ENCODE data around the gene PMPCB.
"Not testable (repeated sequence)": the region's sequence is repeated elsewhere in the genome, so short reads cannot be mapped to it uniquely, and the experiment has no call there.

Gene PMPCB

GRCh38 chr7:103296901-103297836, at the start of gene PMPCB:
Gene PMPCB, plus strand, starts transcription at chr7:103297435. Its CDS starts 25 bp downstream, at chr7:103297460.
- peaks cover 24% of the 10 kb centered on the region for H3K36me3 ChIP-seq (replicated peaks; ENCODE audit: low read depth, low read length)
- H3K9me3 ChIP-seq (ENCODE audit: insufficient read depth, low read length), result no peaks in the 10 kb centered on the region
- H2AFZ ChIP-seq (ENCODE audit: low read depth, low read length), result peak within 1 kb of the TSS; percentile 96
- peak within 1 kb of the TSS; percentile 90 for H3K27ac ChIP-seq (ENCODE audit: low read length)
- H3K9ac ChIP-seq (ENCODE audit: low read length), result peak within 1 kb of the TSS; percentile 90
- no peaks in the 10 kb centered on the region for H3K27me3 ChIP-seq (ENCODE audit: low read depth, low read length)
- H4K20me1 ChIP-seq (ENCODE audit: insufficient read depth, low read length), result peaks cover 8% of the 10 kb centered on the region; the same call in 1 of the 2 replicates
- peaks cover 39% of the 10 kb centered on the region for H3K79me2 ChIP-seq (ENCODE audit: low read length)
- peak within 1 kb of the TSS; percentile 97 for H3K4me3 ChIP-seq (ENCODE audit: low read length)
- H3K4me1 ChIP-seq (ENCODE audit: low read length), result peaks cover 24% of the 10 kb centered on the region
- H3K4me2 ChIP-seq (ENCODE audit: low read length), result peak within 1 kb of the TSS; percentile 98
- TF ChIP-seq EZH2phosphoT487 (IDR thresholded peaks at IDR 0.05; ENCODE audit: low read depth) (no peak), CTCF (IDR thresholded peaks at IDR 0.05; ENCODE audit: low read depth, low read length) (peak; percentile 83)

- H3K4me3 ChIP-seq (ENCODE audit: low read length); H2AFZ ChIP-seq (ENCODE audit: low read depth, low read length); H4K20me1 ChIP-seq (ENCODE audit: insufficient read depth, low read length): not testable (repeated sequence)
Observed at GRCh38 chr7:103253699-103254506, 43.3 kb upstream of the PMPCB start.

GRCh38 chr7:103264054-103264453, 33.2 kb upstream of the PMPCB start:
- not testable (repeated sequence) for H4K20me1 ChIP-seq (ENCODE audit: insufficient read depth, low read length); H3K79me2 ChIP-seq (ENCODE audit: low read length); H3K9me3 ChIP-seq (ENCODE audit: insufficient read depth, low read length); H3K9ac ChIP-seq (ENCODE audit: low read length); H3K27me3 ChIP-seq (ENCODE audit: low read depth, low read length); H3K36me3 ChIP-seq (replicated peaks; ENCODE audit: low read depth, low read length); H3K4me3 ChIP-seq (ENCODE audit: low read length); H3K4me1 ChIP-seq (ENCODE audit: low read length); H3K27ac ChIP-seq (ENCODE audit: low read length); H2AFZ ChIP-seq (ENCODE audit: low read depth, low read length); H3K4me2 ChIP-seq (ENCODE audit: low read length)

More at GRCh38 chr7:103253699-103254506, 43.3 kb upstream of the PMPCB start:
- not testable (repeated sequence) for H3K27ac ChIP-seq (ENCODE audit: low read length); H3K79me2 ChIP-seq (ENCODE audit: low read length); H3K4me1 ChIP-seq (ENCODE audit: low read length); H3K27me3 ChIP-seq (ENCODE audit: low read depth, low read length); H3K36me3 ChIP-seq (replicated peaks; ENCODE audit: low read depth, low read length); H3K9ac ChIP-seq (ENCODE audit: low read length); H3K9me3 ChIP-seq (ENCODE audit: insufficient read depth, low read length); H3K4me2 ChIP-seq (ENCODE audit: low read length)

- H3K9me3 ChIP-seq (ENCODE audit: insufficient read depth, low read length); H3K4me1 ChIP-seq (ENCODE audit: low read length); H3K9ac ChIP-seq (ENCODE audit: low read length); H3K4me3 ChIP-seq (ENCODE audit: low read length); H3K27ac ChIP-seq (ENCODE audit: low read length); H2AFZ ChIP-seq (ENCODE audit: low read depth, low read length); H4K20me1 ChIP-seq (ENCODE audit: insufficient read depth, low read length); H3K79me2 ChIP-seq (ENCODE audit: low read length); H3K27me3 ChIP-seq (ENCODE audit: low read depth, low read length); H3K36me3 ChIP-seq (replicated peaks; ENCODE audit: low read depth, low read length); H3K4me2 ChIP-seq (ENCODE audit: low read length): not testable (repeated sequence)
Observed at GRCh38 chr7:103266229-103266628, 31.0 kb upstream of the PMPCB start.

GRCh38 chr7:103273374-103273773, 23.9 kb upstream of the PMPCB start:
- not testable (repeated sequence) for H3K36me3 ChIP-seq (replicated peaks; ENCODE audit: low read depth, low read length); H3K4me3 ChIP-seq (ENCODE audit: low read length); H3K9ac ChIP-seq (ENCODE audit: low read length); H3K4me2 ChIP-seq (ENCODE audit: low read length); H2AFZ ChIP-seq (ENCODE audit: low read depth, low read length); H3K27me3 ChIP-seq (ENCODE audit: low read depth, low read length); H4K20me1 ChIP-seq (ENCODE audit: insufficient read depth, low read length); H3K4me1 ChIP-seq (ENCODE audit: low read length); H3K79me2 ChIP-seq (ENCODE audit: low read length); H3K27ac ChIP-seq (ENCODE audit: low read length); H3K9me3 ChIP-seq (ENCODE audit: insufficient read depth, low read length)

- not testable (repeated sequence) for H2AFZ ChIP-seq (ENCODE audit: low read depth, low read length); H3K9ac ChIP-seq (ENCODE audit: low read length); H4K20me1 ChIP-seq (ENCODE audit: insufficient read depth, low read length); H3K4me1 ChIP-seq (ENCODE audit: low read length); H3K9me3 ChIP-seq (ENCODE audit: insufficient read depth, low read length); H3K36me3 ChIP-seq (replicated peaks; ENCODE audit: low read depth, low read length); H3K27ac ChIP-seq (ENCODE audit: low read length); H3K27me3 ChIP-seq (ENCODE audit: low read depth, low read length); H3K4me3 ChIP-seq (ENCODE audit: low read length); H3K4me2 ChIP-seq (ENCODE audit: low read length)
- H3K79me2 ChIP-seq (ENCODE audit: low read length), result peaks cover 19% of the 10 kb centered on the region
Observed at GRCh38 chr7:103274867-103275266, 22.4 kb upstream of the PMPCB start.

- not testable (repeated sequence) for H3K27me3 ChIP-seq (ENCODE audit: low read depth, low read length); H3K9ac ChIP-seq (ENCODE audit: low read length); H4K20me1 ChIP-seq (ENCODE audit: insufficient read depth, low read length); H3K27ac ChIP-seq (ENCODE audit: low read length); H3K9me3 ChIP-seq (ENCODE audit: insufficient read depth, low read length); H3K36me3 ChIP-seq (replicated peaks; ENCODE audit: low read depth, low read length); H3K4me1 ChIP-seq (ENCODE audit: low read length); H2AFZ ChIP-seq (ENCODE audit: low read depth, low read length); H3K4me3 ChIP-seq (ENCODE audit: low read length)
- H3K4me2 ChIP-seq (ENCODE audit: low read length), result peak overlapping the region; percentile 41; the same call in 1 of the 2 replicates
- peaks cover 21% of the 10 kb centered on the region for H3K79me2 ChIP-seq (ENCODE audit: low read length)
Observed at GRCh38 chr7:103278195-103278594, 19.0 kb upstream of the PMPCB start.

GRCh38 chr7:103279636-103279962, 17.6 kb upstream of the PMPCB start:
- H3K4me2 ChIP-seq (ENCODE audit: low read length), result peak overlapping the region; percentile 96
- peaks cover 21% of the 10 kb centered on the region for H3K79me2 ChIP-seq (ENCODE audit: low read length)
- H3K9ac ChIP-seq (ENCODE audit: low read length), result peak overlapping the region; percentile 92
- H3K27me3 ChIP-seq (ENCODE audit: low read depth, low read length); H3K36me3 ChIP-seq (replicated peaks; ENCODE audit: low read depth, low read length); H4K20me1 ChIP-seq (ENCODE audit: insufficient read depth, low read length); H3K9me3 ChIP-seq (ENCODE audit: insufficient read depth, low read length); H3K4me1 ChIP-seq (ENCODE audit: low read length): not testable (repeated sequence)
- H3K27ac ChIP-seq (ENCODE audit: low read length), result peak overlapping the region; percentile 63
- H2AFZ ChIP-seq (ENCODE audit: low read depth, low read length), result peak overlapping the region; percentile 42
- peak overlapping the region; percentile 93 for H3K4me3 ChIP-seq (ENCODE audit: low read length)

All from OCI-LY3 (cell line).